ENCODE measurements around the gene BRICD5. TPM values are rescaled to one million over a fixed set of nuclear protein-coding genes. Genes with fewer than 3 reads are reported as not detected.

Gene BRICD5
- total RNA-seq, 1 experiment from 2014 or later, result 17.1 TPM

GRCh38 chr16:2180962-2181923 lies 29.4 kb downstream of the BRICD5 start:
- BruUV-seq (replicated peaks), result no TSS peak
- Histone ChIP-seq H3K4me1 (replicated peaks; ENCODE audit: insufficient read depth) (no peaks in the 10 kb centered on the region), H4K20me1 (ENCODE audit: insufficient read depth) (0 out of 2 replicates have a peak, but pooled peaks cover 3% of the 10 kb centered on the region), H3K36me3 (ENCODE audit: low read depth) (no peaks in the 10 kb centered on the region), H3K9me3 (ENCODE audit: insufficient read depth, low read depth) (no peaks in the 10 kb centered on the region), H3K4me2 (no peak overlapping the region), H3K79me2 (ENCODE audit: low read depth) (no peaks in the 10 kb centered on the region), H3F3A (ENCODE audit: insufficient read depth, low read depth) (no peaks in the 10 kb centered on the region; the same call in 1 of the 2 replicates), H3K27ac (no peak overlapping the region), H3K9me2 (ENCODE audit: insufficient read depth) (no peaks in the 10 kb centered on the region), H3K4me3 (no peak overlapping the region), H3K27me3 (ENCODE audit: insufficient read depth, low read depth) (no peaks in the 10 kb centered on the region), H2AFZ (no peak overlapping the region)
- no peak for DNase-seq
- POLR2A ChIA-PET (ENCODE audit: unreplicated experiment), result no interaction called here
- intact Hi-C loops (cut with micrococcal nuclease; ENCODE audit: unreplicated experiment), result no loop called here
- TF ChIP-seq CTCF (conservative IDR thresholded peaks at IDR 0.05) (no peak), EZH2 (IDR thresholded peaks at IDR 0.05; ENCODE audit: low read depth) (no peak)
- CTCF ChIA-PET, result no interaction called here

DNA sequence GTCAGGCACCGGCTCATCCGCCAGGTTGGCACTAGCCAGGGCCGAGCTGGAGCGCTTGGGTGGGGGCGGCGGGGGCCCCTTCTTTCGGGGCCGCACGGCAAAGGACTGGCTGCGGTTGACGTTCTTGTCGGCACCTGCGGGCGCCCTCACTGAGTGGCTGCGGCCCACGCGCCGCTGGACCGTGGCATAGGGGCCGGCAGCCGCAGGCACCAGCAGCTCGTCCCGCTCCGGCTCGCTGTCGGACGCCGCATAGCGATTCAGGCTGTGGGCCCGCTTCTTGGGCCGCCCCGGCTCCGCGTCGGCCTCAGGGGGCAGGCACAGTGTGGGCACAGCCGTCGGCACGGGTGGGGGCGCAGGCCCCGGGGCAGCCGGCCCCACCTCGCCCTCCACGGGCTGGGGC lies 30.2 kb downstream of the BRICD5 start:
- Histone ChIP-seq H3F3A (ENCODE audit: insufficient read depth, low read depth) (no peaks in the 10 kb centered on the region; the same call in 1 of the 2 replicates), H3K4me3 (no peak overlapping the region), H3K4me1 (replicated peaks; ENCODE audit: insufficient read depth) (no peaks in the 10 kb centered on the region), H3K4me2 (no peak overlapping the region), H4K20me1 (ENCODE audit: insufficient read depth) (0 out of 2 replicates have a peak, but pooled peaks cover 3% of the 10 kb centered on the region), H3K9me3 (ENCODE audit: insufficient read depth, low read depth) (no peaks in the 10 kb centered on the region), H3K79me2 (ENCODE audit: low read depth) (no peaks in the 10 kb centered on the region), H3K27ac (no peak overlapping the region), H3K9me2 (ENCODE audit: insufficient read depth) (no peaks in the 10 kb centered on the region), H3K27me3 (ENCODE audit: insufficient read depth, low read depth) (no peaks in the 10 kb centered on the region), H2AFZ (no peak overlapping the region), H3K36me3 (ENCODE audit: low read depth) (no peaks in the 10 kb centered on the region)
- ChIA-PET POLR2A (ENCODE audit: unreplicated experiment) (no interaction called here), CTCF (no interaction called here)
- no peak for TF ChIP-seq CTCF (conservative IDR thresholded peaks at IDR 0.05)
- no peak for TF ChIP-seq EZH2 (IDR thresholded peaks at IDR 0.05; ENCODE audit: low read depth)
- no peak for DNase-seq
- intact Hi-C loops (cut with micrococcal nuclease; ENCODE audit: unreplicated experiment), result no loop called here
- BruUV-seq (replicated peaks), result no TSS peak

DNA sequence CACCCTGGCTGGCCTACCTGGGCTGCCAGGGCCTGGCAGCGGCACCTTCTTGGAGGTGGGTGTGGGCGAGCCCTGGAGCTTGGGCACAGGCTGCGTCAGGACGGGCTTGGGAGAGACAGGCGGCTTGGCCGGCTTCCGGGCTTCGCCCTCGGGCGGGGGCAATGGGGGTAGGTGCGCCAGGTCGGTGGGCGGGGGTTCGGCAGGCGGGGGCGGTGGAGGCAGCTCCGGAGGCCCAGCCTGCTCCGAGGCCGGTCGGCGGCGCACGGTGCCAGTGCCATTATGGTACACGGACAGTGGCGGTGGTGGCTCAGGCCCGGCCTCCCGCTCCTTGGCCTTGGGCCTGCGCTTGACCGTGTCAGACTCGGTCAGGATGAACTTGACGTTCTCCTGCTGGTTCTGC lies 31.1 kb downstream of the BRICD5 start:
- Histone ChIP-seq H3K4me2 (no peak overlapping the region), H3F3A (ENCODE audit: insufficient read depth, low read depth) (no peaks in the 10 kb centered on the region; the same call in 1 of the 2 replicates), H3K4me1 (replicated peaks; ENCODE audit: insufficient read depth) (no peaks in the 10 kb centered on the region), H4K20me1 (ENCODE audit: insufficient read depth) (0 out of 2 replicates have a peak, but pooled peaks cover 5% of the 10 kb centered on the region), H3K27me3 (ENCODE audit: insufficient read depth, low read depth) (no peaks in the 10 kb centered on the region), H3K4me3 (no peak overlapping the region), H2AFZ (no peak overlapping the region), H3K9me2 (ENCODE audit: insufficient read depth) (no peaks in the 10 kb centered on the region), H3K79me2 (ENCODE audit: low read depth) (no peaks in the 10 kb centered on the region), H3K9me3 (ENCODE audit: insufficient read depth, low read depth) (no peaks in the 10 kb centered on the region), H3K36me3 (ENCODE audit: low read depth) (no peaks in the 10 kb centered on the region), H3K27ac (no peak overlapping the region)
- no peak for DNase-seq
- no TSS peak for BruUV-seq (replicated peaks)
- intact Hi-C loops (cut with micrococcal nuclease; ENCODE audit: unreplicated experiment), result no loop called here
- CTCF ChIA-PET, result no interaction called here
- TF ChIP-seq EZH2 (IDR thresholded peaks at IDR 0.05; ENCODE audit: low read depth) (no peak), CTCF (conservative IDR thresholded peaks at IDR 0.05) (no peak)
- POLR2A ChIA-PET (ENCODE audit: unreplicated experiment), result no interaction called here

All from PC-9 (cell line).